SK-N-SH treated with all-trans-retinoic acid at 6 μM for 48 hours (cell line): ENCODE data around the gene FGF6.

Experiments
- ESRRG ChIP-seq: fragments of 250-450 bp; sonication (Bioruptor Pico); IDR thresholded peaks from 2 replicates; pipeline ENCODE4 v1.6.1; 2021; ENCODE audit warnings: mild to moderate bottlenecking
- ISL1 ChIP-seq: fragments of 250-450 bp; sonication (Bioruptor Pico); IDR thresholded peaks from 2 replicates; pipeline ENCODE4 v2.1.2; 2022; ENCODE audit warnings: mild to moderate bottlenecking, moderate library complexity
- POU6F1 ChIP-seq: fragments of 250-450 bp; sonication (Bioruptor Pico); IDR thresholded peaks from 2 replicates; pipeline ENCODE4 v1.8.0; 2021; ENCODE audit warnings: low read depth, mild to moderate bottlenecking, moderate library complexity, borderline replicate concordance
- RARB ChIP-seq: fragments of 250-450 bp; sonication (Bioruptor Pico); IDR thresholded peaks from 2 replicates; pipeline ENCODE4 v1.8.0; 2021; ENCODE audit warnings: mild to moderate bottlenecking, moderate library complexity
- TCF4 ChIP-seq: fragments of 250-450 bp; sonication (Bioruptor Pico); IDR thresholded peaks from 2 replicates; pipeline ENCODE4 v1.8.0; 2021; ENCODE audit warnings: mild to moderate bottlenecking, moderate library complexity, borderline replicate concordance
- ZFP3 ChIP-seq: fragments of 250-450 bp; sonication (Bioruptor Pico); IDR thresholded peaks from 2 replicates; pipeline ENCODE4 v1.5.0; 2020; ENCODE audit warnings: mild to moderate bottlenecking, moderate library complexity
- ZFP30 ChIP-seq: fragments of 450-650 bp; formaldehyde crosslinking; IDR thresholded peaks from 2 replicates; pipeline ENCODE4 v1.5.0; 2022; ENCODE audit warnings: mild to moderate bottlenecking, moderate library complexity

GRCh38 chr12:4489556-4489955 lies 43.9 kb upstream of the FGF6 start:
- TF ChIP-seq TCF4 (CRISPR knock-in tag) (no peak), ISL1 (CRISPR knock-in tag) (no peak), ZFP3 (CRISPR knock-in tag) (no peak), ZFP30 (CRISPR knock-in tag) (no peak), RARB (no peak), POU6F1 (no peak), ESRRG (CRISPR knock-in tag) (no peak)
